ENCODE data around the gene CCDC24.

DNA sequence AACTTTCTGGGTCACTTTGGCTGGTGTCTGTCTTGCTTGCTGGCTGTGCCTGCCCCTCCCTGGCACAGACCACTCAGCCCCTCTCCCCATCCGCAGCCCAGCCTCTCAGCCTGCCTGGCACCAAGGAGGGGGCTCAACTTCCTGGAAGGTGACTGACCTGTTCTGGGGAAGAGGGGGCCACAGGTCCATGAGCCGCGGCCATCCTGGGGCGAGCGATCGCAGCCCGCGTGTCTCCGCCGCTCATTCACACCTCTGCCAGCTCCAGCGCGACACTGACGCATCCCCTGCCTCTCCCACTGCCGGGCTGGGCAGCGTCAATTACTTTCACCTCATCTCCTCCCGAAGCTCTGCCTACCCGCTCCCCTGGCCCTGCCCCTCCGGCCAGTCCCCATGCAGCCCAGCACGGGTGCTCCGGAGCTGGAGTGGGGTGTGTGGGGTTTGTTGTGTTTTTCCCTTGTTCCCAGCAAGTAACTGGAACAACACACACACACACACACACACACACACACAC lies 25.5 kb downstream of the CCDC24 start:
- TF ChIP-seq EZH2 (IDR thresholded peaks at IDR 0.05; ENCODE audit: borderline replicate concordance, low read length) = no peak
- TF ChIP-seq, protein P1, sequence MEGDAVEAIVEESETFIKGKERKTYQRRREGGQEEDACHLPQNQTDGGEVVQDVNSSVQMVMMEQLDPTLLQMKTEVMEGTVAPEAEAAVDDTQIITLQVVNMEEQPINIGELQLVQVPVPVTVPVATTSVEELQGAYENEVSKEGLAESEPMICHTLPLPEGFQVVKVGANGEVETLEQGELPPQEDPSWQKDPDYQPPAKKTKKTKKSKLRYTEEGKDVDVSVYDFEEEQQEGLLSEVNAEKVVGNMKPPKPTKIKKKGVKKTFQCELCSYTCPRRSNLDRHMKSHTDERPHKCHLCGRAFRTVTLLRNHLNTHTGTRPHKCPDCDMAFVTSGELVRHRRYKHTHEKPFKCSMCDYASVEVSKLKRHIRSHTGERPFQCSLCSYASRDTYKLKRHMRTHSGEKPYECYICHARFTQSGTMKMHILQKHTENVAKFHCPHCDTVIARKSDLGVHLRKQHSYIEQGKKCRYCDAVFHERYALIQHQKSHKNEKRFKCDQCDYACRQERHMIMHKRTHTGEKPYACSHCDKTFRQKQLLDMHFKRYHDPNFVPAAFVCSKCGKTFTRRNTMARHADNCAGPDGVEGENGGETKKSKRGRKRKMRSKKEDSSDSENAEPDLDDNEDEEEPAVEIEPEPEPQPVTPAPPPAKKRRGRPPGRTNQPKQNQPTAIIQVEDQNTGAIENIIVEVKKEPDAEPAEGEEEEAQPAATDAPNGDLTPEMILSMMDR (conservative IDR thresholded peaks at IDR 0.05 in 1 of 2, IDR thresholded peaks at IDR 0.05 in 1 of 2; ENCODE audit: extremely low read depth in 1 of 2, insufficient read depth in 1 of 2, low read depth in 1 of 2, low read length in 2 of 2) = no peak

Data from mammary epithelial cell (primary cell).